ENCODE results near the gene FOXO1.
"Not testable (repeated sequence)": the region's sequence is repeated elsewhere in the genome, so short reads cannot be mapped to it uniquely, and the experiment has no call there.

FOXO1 gene

GRCh38 chr13:40673414-40673813 is 7.0 kb upstream of the FOXO1 start:
- Mint-ChIP-seq H3K27ac (no peak overlapping the region), H3K4me3 (no peak overlapping the region), H3K36me3 (no peaks in the 10 kb centered on the region), H3K27me3 (no peaks in the 10 kb centered on the region), H3K4me1 (peaks cover 5 to 9% of the 10 kb centered on the region in 2 donors), H3K9me3 (no peaks in the 10 kb centered on the region)
- DNase-seq (no peak), ATAC-seq (replicated peaks) (no peak)

GRCh38 chr13:40672765-40673397 is 6.4 kb upstream of the FOXO1 start:
- Mint-ChIP-seq H3K9me3 (no peaks in the 10 kb centered on the region), H3K27ac (no peak overlapping the region), H3K4me3 (no peak overlapping the region), H3K4me1 (peaks cover 10 to 14% of the 10 kb centered on the region in 2 donors), H3K36me3 (no peaks in the 10 kb centered on the region), H3K27me3 (no peaks in the 10 kb centered on the region)
- DNase-seq = no peak
- ATAC-seq (replicated peaks) = peak in 1 of 2 donors; percentile 50

GRCh38 chr13:40671956-40672764 is 5.7 kb upstream of the FOXO1 start:
- DNase-seq = no peak
- no peak for ATAC-seq (replicated peaks)
- no peak overlapping the region for H3K4me3 Mint-ChIP-seq
- H3K9me3 Mint-ChIP-seq = no peaks in the 10 kb centered on the region
- H3K36me3 Mint-ChIP-seq = no peaks in the 10 kb centered on the region
- no peak overlapping the region for H3K27ac Mint-ChIP-seq
- no peaks in the 10 kb centered on the region for H3K27me3 Mint-ChIP-seq
- peaks cover 15 to 22% of the 10 kb centered on the region in 2 donors for H3K4me1 Mint-ChIP-seq

- Mint-ChIP-seq H3K27me3 (no peaks in the 10 kb centered on the region), H3K4me3 (no peak overlapping the region), H3K4me1 (peaks cover 15 to 22% of the 10 kb centered on the region in 2 donors), H3K27ac (no peak overlapping the region), H3K36me3 (peaks cover 3% of the 10 kb centered on the region in 2 donors), H3K9me3 (no peaks in the 10 kb centered on the region)
- no peak for ATAC-seq (replicated peaks)
- DNase-seq = no peak
Measured at GRCh38 chr13:40670307-40670706, 3.9 kb upstream of the FOXO1 start.

GRCh38 chr13:40668335-40668734 is 1.9 kb upstream of the FOXO1 start:
- DNase-seq (peak; percentile 23), ATAC-seq (replicated peaks) (peak in 1 of 2 donors; percentile 9)
- Mint-ChIP-seq H3K27me3 (no peaks in the 10 kb centered on the region), H3K9me3 (no peaks in the 10 kb centered on the region), H3K36me3 (peaks cover 4 to 9% of the 10 kb centered on the region in 2 donors), H3K4me3 (peak overlapping the region; percentile 72 to 98), H3K4me1 (peaks cover 15 to 26% of the 10 kb centered on the region in 2 donors), H3K27ac (peak overlapping the region; percentile 82)

GRCh38 chr13:40667622-40667978 is 1.2 kb upstream of the FOXO1 start:
- ATAC-seq (replicated peaks) (no peak), DNase-seq (no peak)
- no peaks in the 10 kb centered on the region for H3K9me3 Mint-ChIP-seq
- H3K4me1 Mint-ChIP-seq = peaks cover 16 to 33% of the 10 kb centered on the region in 2 donors
- H3K27ac Mint-ChIP-seq = peak overlapping the region; percentile 97
- H3K27me3 Mint-ChIP-seq = no peaks in the 10 kb centered on the region
- H3K4me3 Mint-ChIP-seq = peak overlapping the region; percentile 84 to 98
- peaks cover 4 to 9% of the 10 kb centered on the region in 2 donors for H3K36me3 Mint-ChIP-seq

GRCh38 chr13:40666933-40667621 is 636 bp upstream of the FOXO1 start:
- H3K27ac Mint-ChIP-seq = peak overlapping the region; percentile 97
- no peaks in the 10 kb centered on the region for H3K27me3 Mint-ChIP-seq
- ATAC-seq (replicated peaks) = peak; percentile 15 to 17
- peaks cover 16 to 34% of the 10 kb centered on the region in 2 donors for H3K4me1 Mint-ChIP-seq
- DNase-seq = peak; percentile 42
- H3K4me3 Mint-ChIP-seq = peak overlapping the region; percentile 84 to 98
- H3K36me3 Mint-ChIP-seq = peaks cover 4 to 9% of the 10 kb centered on the region in 2 donors
- H3K9me3 Mint-ChIP-seq = no peaks in the 10 kb centered on the region

GRCh38 chr13:40665126-40666044 is 1.1 kb downstream of the FOXO1 start:
- peaks cover 10 to 16% of the 10 kb centered on the region in 2 donors for H3K36me3 Mint-ChIP-seq
- H3K4me1 Mint-ChIP-seq = peaks cover 22 to 46% of the 10 kb centered on the region in 2 donors
- no peaks in the 10 kb centered on the region for H3K9me3 Mint-ChIP-seq
- peak overlapping the region; percentile 98 for H3K27ac Mint-ChIP-seq
- H3K4me3 Mint-ChIP-seq = peak overlapping the region; percentile 94 to 98
- ATAC-seq (replicated peaks) = peak; percentile 14 to 15
- H3K27me3 Mint-ChIP-seq = no peaks in the 10 kb centered on the region
- DNase-seq = peak; percentile 45

- DNase-seq (peak; percentile 62), ATAC-seq (replicated peaks) (peak; percentile 13 to 27)
- peak overlapping the region; percentile 95 to 99 for H3K4me3 Mint-ChIP-seq
- H3K27ac Mint-ChIP-seq = peak overlapping the region; percentile 99
- H3K9me3 Mint-ChIP-seq = no peaks in the 10 kb centered on the region
- no peaks in the 10 kb centered on the region for H3K27me3 Mint-ChIP-seq
- peaks cover 10 to 16% of the 10 kb centered on the region in 2 donors for H3K36me3 Mint-ChIP-seq
- H3K4me1 Mint-ChIP-seq = peaks cover 27 to 55% of the 10 kb centered on the region in 2 donors
Measured at GRCh38 chr13:40664350-40665125, 1.9 kb downstream of the FOXO1 start.

- Mint-ChIP-seq H3K27ac (peak overlapping the region; percentile 99), H3K36me3 (peaks cover 10 to 16% of the 10 kb centered on the region in 2 donors), H3K4me1 (peaks cover 28 to 58% of the 10 kb centered on the region in 2 donors), H3K4me3 (peak overlapping the region; percentile 95 to 99)
- H3K9me3 Mint-ChIP-seq, H3K27me3 Mint-ChIP-seq: not testable (repeated sequence)
- ATAC-seq (replicated peaks) (peak; percentile 40 to 41), DNase-seq (peak; percentile 73)
Measured at GRCh38 chr13:40664100-40664349, 2.4 kb downstream of the FOXO1 start.

GRCh38 chr13:40662866-40663265 is 3.6 kb downstream of the FOXO1 start:
- H3K27me3 Mint-ChIP-seq = no peaks in the 10 kb centered on the region
- peak overlapping the region; percentile 99 for H3K27ac Mint-ChIP-seq
- DNase-seq (peak; percentile 20), ATAC-seq (replicated peaks) (peak; percentile 22 to 29)
- H3K9me3 Mint-ChIP-seq = peaks cover 6% of the 10 kb centered on the region in 2 donors
- peaks cover 19 to 23% of the 10 kb centered on the region in 2 donors for H3K36me3 Mint-ChIP-seq
- peak overlapping the region; percentile 95 to 99 for H3K4me3 Mint-ChIP-seq
- peaks cover 30 to 62% of the 10 kb centered on the region in 2 donors for H3K4me1 Mint-ChIP-seq

GRCh38 chr13:40661875-40662665 is 4.4 kb downstream of the FOXO1 start:
- ATAC-seq (replicated peaks) (no peak), DNase-seq (no peak)
- Mint-ChIP-seq H3K4me3 (peak overlapping the region; percentile 95 to 99), H3K27ac (peak overlapping the region; percentile 99), H3K9me3 (peaks cover 6% of the 10 kb centered on the region in 2 donors), H3K27me3 (no peaks in the 10 kb centered on the region), H3K36me3 (peaks cover 24 to 30% of the 10 kb centered on the region in 2 donors), H3K4me1 (peaks cover 28 to 61% of the 10 kb centered on the region in 2 donors)

All from stimulated activated naive B cell treated with anti-CD40 and anti-IgM and Interleukin-4, amounts not matched to agents 10 μg/mL and 1 μg/mL and 100 μg/mL, for 72 hours (primary cell).